GM12801 (cell line): Measurements from ENCODE around the gene DUSP28.

Source experiments
- TF ChIP-seq, protein P1 (sequence below): IDR thresholded peaks from one replicate; pipeline ENCODE4 v1.5.1; 2011; ENCODE audit warnings: control low read depth; ENCODE audit not compliant: insufficient read length; ENCODE audit errors: extremely low read depth

Gene DUSP28

DNA sequence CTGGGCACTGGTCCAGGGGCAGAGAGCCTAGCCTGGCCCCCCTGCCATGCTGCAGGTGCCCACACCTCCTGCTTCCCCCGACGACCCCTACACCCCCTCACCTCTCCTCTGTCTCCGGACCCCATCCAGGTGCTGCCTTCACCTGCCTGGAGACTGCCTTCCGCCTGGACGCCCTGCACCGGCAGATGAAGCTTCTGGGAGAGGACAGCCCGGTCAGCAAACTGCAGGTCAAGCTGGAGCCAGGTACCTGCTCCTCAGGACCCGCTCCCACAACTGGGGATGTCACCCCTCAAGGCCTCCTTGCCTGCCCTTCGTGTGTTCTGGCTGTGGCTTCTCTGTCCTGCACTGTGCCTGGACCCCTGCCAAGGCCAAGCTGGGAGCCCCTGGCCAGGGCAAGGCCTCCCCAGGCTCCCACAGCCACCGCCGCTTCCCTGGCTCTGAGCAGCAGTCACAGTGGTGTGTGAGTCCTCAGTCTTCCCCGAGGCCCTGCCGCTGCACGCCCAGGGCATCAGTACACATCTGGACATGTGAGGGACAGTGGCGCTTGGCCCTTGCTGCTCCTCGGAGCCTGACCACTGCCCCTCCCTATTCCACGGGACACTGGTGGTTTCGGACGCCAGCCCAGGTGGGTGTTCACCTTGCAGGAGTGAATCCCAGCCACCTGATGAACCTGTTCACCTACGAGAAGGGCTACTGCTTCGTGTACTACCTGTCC lies 14.4 kb downstream of the DUSP28 start:
- TF ChIP-seq, protein P1, sequence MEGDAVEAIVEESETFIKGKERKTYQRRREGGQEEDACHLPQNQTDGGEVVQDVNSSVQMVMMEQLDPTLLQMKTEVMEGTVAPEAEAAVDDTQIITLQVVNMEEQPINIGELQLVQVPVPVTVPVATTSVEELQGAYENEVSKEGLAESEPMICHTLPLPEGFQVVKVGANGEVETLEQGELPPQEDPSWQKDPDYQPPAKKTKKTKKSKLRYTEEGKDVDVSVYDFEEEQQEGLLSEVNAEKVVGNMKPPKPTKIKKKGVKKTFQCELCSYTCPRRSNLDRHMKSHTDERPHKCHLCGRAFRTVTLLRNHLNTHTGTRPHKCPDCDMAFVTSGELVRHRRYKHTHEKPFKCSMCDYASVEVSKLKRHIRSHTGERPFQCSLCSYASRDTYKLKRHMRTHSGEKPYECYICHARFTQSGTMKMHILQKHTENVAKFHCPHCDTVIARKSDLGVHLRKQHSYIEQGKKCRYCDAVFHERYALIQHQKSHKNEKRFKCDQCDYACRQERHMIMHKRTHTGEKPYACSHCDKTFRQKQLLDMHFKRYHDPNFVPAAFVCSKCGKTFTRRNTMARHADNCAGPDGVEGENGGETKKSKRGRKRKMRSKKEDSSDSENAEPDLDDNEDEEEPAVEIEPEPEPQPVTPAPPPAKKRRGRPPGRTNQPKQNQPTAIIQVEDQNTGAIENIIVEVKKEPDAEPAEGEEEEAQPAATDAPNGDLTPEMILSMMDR = no peak

DNA sequence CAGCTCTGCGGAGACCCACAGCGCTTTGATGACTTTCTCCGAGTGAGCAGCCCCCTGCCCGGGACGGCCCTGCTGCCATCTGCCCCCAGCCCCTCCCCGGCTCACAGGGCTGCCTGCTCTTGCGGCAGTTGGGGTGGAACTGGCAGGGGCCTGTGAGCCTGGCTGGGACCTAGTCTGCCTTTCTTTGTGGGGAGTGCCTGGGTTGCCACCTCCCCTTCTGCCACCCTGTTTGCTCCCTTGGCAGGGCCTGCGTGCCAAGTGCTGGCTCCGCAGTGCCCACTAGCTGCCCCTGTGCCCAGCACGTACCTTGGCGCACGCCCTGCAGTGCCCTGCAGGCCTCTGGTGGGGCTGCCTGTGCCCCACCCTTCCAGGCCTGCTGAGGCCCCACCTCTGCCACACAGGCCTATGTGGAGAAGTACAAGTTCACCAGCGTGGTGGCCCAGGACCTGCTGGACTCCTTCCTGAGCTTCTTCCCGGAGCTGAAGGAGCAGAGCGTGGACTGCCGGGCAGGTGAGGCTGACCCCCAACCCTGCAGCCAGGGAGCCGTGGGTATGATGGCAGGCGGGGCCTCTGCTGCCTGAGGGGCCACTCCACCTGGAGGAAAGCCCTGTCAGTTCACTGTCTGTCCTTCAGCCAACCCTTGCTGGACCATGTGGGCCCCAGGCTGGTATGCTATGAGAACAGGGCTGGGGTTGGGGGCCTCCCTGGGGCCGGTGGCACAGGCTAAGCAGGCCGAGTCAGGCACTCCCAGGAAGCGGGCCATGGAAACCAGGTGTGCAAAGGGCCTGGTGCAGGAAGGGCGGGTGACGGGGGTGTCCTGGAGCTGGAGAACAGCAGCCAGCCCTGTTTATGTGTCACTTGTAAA lies 15.2 kb downstream of the DUSP28 start:
- TF ChIP-seq, protein P1 = no peak

DNA sequence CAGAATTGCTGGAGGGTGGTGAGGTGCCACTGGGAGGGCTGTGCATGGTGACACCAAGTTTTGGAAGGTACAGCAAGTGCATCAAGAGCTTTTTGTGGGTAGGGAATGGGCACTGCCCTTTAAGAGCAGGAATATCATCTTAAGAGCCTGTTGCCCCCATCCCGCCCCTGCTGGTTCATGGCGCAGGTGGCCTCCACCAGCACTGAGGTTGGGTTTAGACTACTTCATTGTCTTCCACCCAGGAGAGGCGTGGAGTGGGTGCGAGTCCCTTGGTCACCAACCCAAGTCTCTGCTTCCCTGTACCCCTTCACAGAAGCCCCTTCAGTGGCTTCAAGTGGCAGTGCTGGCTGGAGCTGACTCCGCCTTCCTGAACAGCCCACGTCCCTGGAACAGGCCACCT lies 15.9 kb downstream of the DUSP28 start:
- TF ChIP-seq, protein P1 = no peak

GRCh38 chr2:240576436-240577205 lies 16.5 kb downstream of the DUSP28 start:
- TF ChIP-seq, protein P1 = no peak

DNA sequence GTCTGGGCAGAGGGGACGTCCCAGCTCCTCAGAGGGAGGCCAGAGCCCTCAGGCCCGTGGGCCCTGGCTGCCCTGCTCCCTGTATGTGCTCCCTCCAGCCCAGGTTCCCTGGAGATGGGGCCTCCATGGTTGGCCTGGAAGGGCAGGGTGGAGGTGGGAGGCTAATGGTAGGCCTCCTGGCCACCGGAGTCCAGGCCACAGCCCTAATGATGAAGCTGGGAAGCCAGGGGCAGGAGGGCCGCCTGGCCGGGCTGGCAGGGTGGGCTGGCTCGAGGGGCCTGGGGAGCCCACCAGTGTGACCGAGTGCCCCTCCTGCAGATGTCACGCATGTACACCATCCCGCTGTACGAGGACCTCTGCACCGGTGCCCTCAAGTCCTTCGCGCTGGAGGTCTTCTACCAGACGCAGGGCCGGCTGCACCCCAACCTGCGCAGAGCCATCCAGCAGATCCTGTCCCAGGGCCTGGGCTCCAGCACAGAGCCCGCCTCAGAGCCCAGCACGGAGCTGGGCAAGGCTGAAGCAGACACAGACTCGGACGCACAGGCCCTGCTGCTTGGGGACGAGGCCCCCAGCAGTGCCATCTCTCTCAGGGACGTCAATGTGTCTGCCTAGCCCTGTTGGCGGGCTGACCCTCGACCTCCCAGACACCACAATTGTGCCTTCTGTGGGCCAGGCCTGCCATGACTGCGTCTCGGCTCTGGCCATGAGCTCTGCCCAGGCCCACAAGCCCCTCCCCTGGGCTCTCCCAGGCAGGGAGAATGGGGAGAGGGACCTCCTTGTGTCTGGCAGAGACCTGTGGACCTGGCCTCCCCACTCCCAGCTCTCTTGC lies 17.3 kb downstream of the DUSP28 start:
- TF ChIP-seq, protein P1 = no peak

- TF ChIP-seq, protein P1 = no peak
Observed at GRCh38 chr2:240578110-240578450, 17.9 kb downstream of the DUSP28 start.
